HepG2 (cell line): Measurements from ENCODE around the gene LRSAM1. TPM values are rescaled to one million over a fixed set of nuclear protein-coding genes. Genes with fewer than 3 reads are reported as not detected.

Experiments
- ADNP ChIP-seq: sonication (generic); formaldehyde crosslinking; IDR thresholded peaks from 2 replicates; pipeline ENCODE4 v1.4.0; 2020; ENCODE audit warnings: missing genetic modification reagents
- BHLHE40 ChIP-seq: IDR thresholded peaks from 2 replicates; pipeline ENCODE4 v1.6.1; 2011; ENCODE audit warnings: low read length, improper control_type of control experiment
- GABPA ChIP-seq, 2 experiments: IDR thresholded peaks; 2 replicates each; pipeline ENCODE4 v1.6.1; 2011 to 2016; ENCODE audit warnings: low read depth in 2 of 2, low read length in 1 of 2, missing biosample characterization in 1 of 2, missing genetic modification characterization in 1 of 2
- HDAC2 ChIP-seq: sonication (generic); formaldehyde crosslinking; IDR thresholded peaks from 2 replicates; pipeline ENCODE4 v1.4.0; 2020; ENCODE audit warnings: missing genetic modification reagents
- IRF1 ChIP-seq: sonication (generic); formaldehyde crosslinking; IDR thresholded peaks from 2 replicates; pipeline ENCODE4 v1.4.0; 2020; ENCODE audit warnings: low read depth, mild to moderate bottlenecking, missing genetic modification reagents
- JUN ChIP-seq: sonication (generic); formaldehyde crosslinking; IDR thresholded peaks from 2 replicates; pipeline ENCODE4 v1.4.0; 2020; ENCODE audit warnings: mild to moderate bottlenecking, missing genetic modification reagents
- MZF1 ChIP-seq: sonication (generic); formaldehyde crosslinking; IDR thresholded peaks from 2 replicates; pipeline ENCODE4 v1.8.1; 2023; ENCODE audit warnings: mild to moderate bottlenecking, missing genetic modification reagents, borderline replicate concordance
- NRL ChIP-seq: sonication (generic); formaldehyde crosslinking; IDR thresholded peaks from 2 replicates; pipeline ENCODE4 v1.5.0; 2020; ENCODE audit warnings: missing genetic modification reagents, mild to moderate bottlenecking, moderate library complexity, borderline replicate concordance
- POGK ChIP-seq: sonication (generic); formaldehyde crosslinking; conservative IDR thresholded peaks from 2 replicates; pipeline ENCODE4 v1.8.0; 2022; ENCODE audit warnings: mild to moderate bottlenecking, moderate library complexity, missing genetic modification reagents
- PREB ChIP-seq: sonication (generic); formaldehyde crosslinking; IDR thresholded peaks from 2 replicates; pipeline ENCODE4 v1.4.0; 2020; ENCODE audit warnings: missing genetic modification reagents
- SMARCC2 ChIP-seq: fragments of 450-650 bp; IDR thresholded peaks from 2 replicates; pipeline ENCODE4 v1.6.1; 2017; ENCODE audit warnings: antibody characterized with exemption, mild to moderate bottlenecking
- TEF ChIP-seq: sonication (generic); formaldehyde crosslinking; IDR thresholded peaks from 2 replicates; pipeline ENCODE4 v1.5.0; 2020; ENCODE audit warnings: missing genetic modification reagents
- YEATS2 ChIP-seq: sonication (generic); formaldehyde crosslinking; IDR thresholded peaks from 2 replicates; pipeline ENCODE4 v1.4.0; 2020; ENCODE audit warnings: missing genetic modification reagents, borderline replicate concordance
- ZBTB20 ChIP-seq: sonication (generic); formaldehyde crosslinking; IDR thresholded peaks from 2 replicates; pipeline ENCODE4 v1.8.1; 2023; ENCODE audit warnings: missing genetic modification reagents, low read depth, mild to moderate bottlenecking, borderline replicate concordance
- ZFAT ChIP-seq: sonication (generic); formaldehyde crosslinking; conservative IDR thresholded peaks from 2 replicates; pipeline ENCODE4 v1.8.1; 2023; ENCODE audit warnings: missing genetic modification reagents, inconsistent platforms
- ZMAT5 ChIP-seq: sonication (generic); formaldehyde crosslinking; IDR thresholded peaks from 2 replicates; pipeline ENCODE4 v1.5.0; 2020; ENCODE audit warnings: mild to moderate bottlenecking, low read depth, missing genetic modification reagents, borderline replicate concordance
- ZNF383 ChIP-seq: sonication (generic); formaldehyde crosslinking; IDR thresholded peaks from 2 replicates; pipeline ENCODE4 v1.4.0; 2020; ENCODE audit warnings: missing genetic modification reagents, mild to moderate bottlenecking, borderline replicate concordance
- ZNF512B ChIP-seq: sonication (generic); formaldehyde crosslinking; IDR thresholded peaks from 2 replicates; pipeline ENCODE4 v1.5.1; 2020; ENCODE audit warnings: missing genetic modification reagents, mild to moderate bottlenecking, borderline replicate concordance
- ZNF670 ChIP-seq: sonication (generic); formaldehyde crosslinking; IDR thresholded peaks from 2 replicates; pipeline ENCODE4 v1.8.0; 2022; ENCODE audit warnings: mild to moderate bottlenecking, missing genetic modification reagents, borderline replicate concordance
- ZNF724P ChIP-seq: sonication (generic); formaldehyde crosslinking; IDR thresholded peaks from 2 replicates; pipeline ENCODE4 v1.8.0; 2022; ENCODE audit warnings: missing genetic modification reagents, borderline replicate concordance
- ZNF792 ChIP-seq: IDR thresholded peaks from 2 replicates; pipeline ENCODE4 v1.6.1; 2016
- polyA plus RNA-seq, 8 experiments: library from polyadenylated mRNA; depleted of rRNA in 3 of 8; stranded (reverse) in 7 of 8; unstranded in 1 of 8; fragments of >200 nt; fragmentation: Illumina TruSeq in 4 of 8; extraction: Trizol in 4 of 8; gene quantifications; 2 replicates each; pipeline versions ENCODE4 v1.2.1 to v1.2.3, GENCODE V29; 2011 to 2016; ENCODE audit warnings: low read depth in 4 of 8, missing spikeins in 1 of 8, mixed read lengths in 1 of 8; ENCODE audit not compliant: insufficient read depth in 1 of 8
- total RNA-seq, 5 experiments: library from RNA; depleted of rRNA; stranded (reverse); fragments of >200 nt; fragmentation: Illumina TruSeq; extraction: Trizol; gene quantifications; 2 replicates each; pipeline ENCODE4 v1.2.3, GENCODE V29; 2016; ENCODE audit warnings: low read depth in 1 of 5

LRSAM1 gene
- total and polyA plus RNA-seq, 2 of the 13 experiments (the other 11 are each of a cell fraction or from before 2014, with no cell fraction given) = 8.7 to 10.2 TPM

- TF ChIP-seq ZNF670 (CRISPR knock-in tag) = no peak
- TF ChIP-seq ZMAT5 = no peak
- TF ChIP-seq IRF1 (CRISPR knock-in tag) = no peak
- peak; percentile 41; the same call in 1 of the 2 replicates for TF ChIP-seq NRL (CRISPR knock-in tag)
- TF ChIP-seq ZBTB20 (CRISPR knock-in tag) = no peak
- TF ChIP-seq SMARCC2 = no peak
- no peak for TF ChIP-seq ZFAT
- 0 out of 2 replicates have a peak, but pooled peaks have one; percentile 24 for TF ChIP-seq ZNF724P
- TF ChIP-seq HDAC2 = peak; percentile 69
- no peak for TF ChIP-seq MZF1 (CRISPR knock-in tag)
- TF ChIP-seq BHLHE40 = no peak
- no peak for TF ChIP-seq ZNF383 (CRISPR knock-in tag)
- peak; percentile 84 for TF ChIP-seq GABPA (IDR thresholded peaks at IDR 0.05; ENCODE audit: low read depth, low read length)
- TF ChIP-seq GABPA (CRISPR knock-in tag; IDR thresholded peaks at IDR 0.05; ENCODE audit: low read depth) = peak; percentile 99
- TF ChIP-seq YEATS2 (CRISPR knock-in tag) = peak; percentile 92; the same call in 1 of the 2 replicates
- no peak for TF ChIP-seq JUN
- no peak for TF ChIP-seq PREB (CRISPR knock-in tag)
- TF ChIP-seq ADNP (CRISPR knock-in tag) = no peak
- no peak; the same call in 1 of the 2 replicates for TF ChIP-seq POGK (CRISPR knock-in tag)
- TF ChIP-seq ZNF512B (CRISPR knock-in tag) = no peak
- no peak for TF ChIP-seq TEF (CRISPR knock-in tag)
- 0 out of 2 replicates have a peak, but pooled peaks have one; percentile 33 for TF ChIP-seq ZNF792 (CRISPR knock-in tag)
These were observed 27.2 kb upstream of the LRSAM1 start, which contains the start of gene ZNF79 (continued) for GRCh38 chr9:127423934-127424675.
